ENCODE results near the gene PRDX1.

PRDX1 gene

DNA sequence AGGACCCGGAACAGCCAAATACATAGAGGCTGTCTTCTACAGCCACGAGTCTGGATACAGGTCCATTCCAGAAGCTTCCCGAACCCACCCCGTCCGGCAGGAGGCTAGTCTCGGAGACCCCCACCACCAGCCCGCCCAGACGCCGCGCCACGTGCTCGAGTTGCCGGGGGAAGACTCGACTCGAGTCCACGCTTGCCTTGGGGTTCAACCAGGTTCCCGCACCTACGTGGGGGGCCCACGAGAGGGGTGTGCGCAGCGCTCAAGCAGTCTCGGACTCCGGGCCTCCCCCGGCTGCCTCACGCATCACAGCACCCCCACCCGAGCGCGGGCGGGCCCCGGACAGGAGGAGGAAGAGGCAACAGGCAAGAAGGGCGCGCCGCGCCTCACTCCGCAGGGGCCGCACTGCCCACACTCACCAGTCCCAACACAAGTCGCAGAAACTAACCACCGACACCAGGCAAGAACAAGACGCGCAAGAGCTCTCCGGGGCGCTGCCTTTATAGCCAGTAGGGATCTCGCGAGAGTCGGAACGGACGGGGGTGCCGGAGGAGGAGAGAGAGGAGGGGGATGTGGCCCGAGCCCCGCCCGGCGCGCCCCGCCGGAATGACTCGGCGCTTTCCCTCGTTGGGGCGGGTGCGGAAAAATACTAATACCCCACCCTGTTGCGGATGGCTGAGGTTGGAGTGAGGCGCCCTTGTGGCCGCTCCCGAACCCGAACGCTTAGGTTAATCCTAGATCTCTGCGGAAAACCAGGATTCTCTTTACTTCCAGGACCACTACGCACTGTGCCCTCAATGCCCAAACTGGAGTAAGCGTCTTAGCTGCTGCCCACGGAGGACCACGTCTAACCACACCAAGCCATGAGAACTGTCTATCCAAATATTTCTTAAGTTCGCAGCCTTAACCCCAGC, at the start of gene PRDX1:
Gene PRDX1, minus strand, starts transcription at position 472 of the 911 bp plus-strand sequence. CDS start 2,841 bp downstream, outside the sequence.
- DNase-seq, result peak; percentile 95

DNA sequence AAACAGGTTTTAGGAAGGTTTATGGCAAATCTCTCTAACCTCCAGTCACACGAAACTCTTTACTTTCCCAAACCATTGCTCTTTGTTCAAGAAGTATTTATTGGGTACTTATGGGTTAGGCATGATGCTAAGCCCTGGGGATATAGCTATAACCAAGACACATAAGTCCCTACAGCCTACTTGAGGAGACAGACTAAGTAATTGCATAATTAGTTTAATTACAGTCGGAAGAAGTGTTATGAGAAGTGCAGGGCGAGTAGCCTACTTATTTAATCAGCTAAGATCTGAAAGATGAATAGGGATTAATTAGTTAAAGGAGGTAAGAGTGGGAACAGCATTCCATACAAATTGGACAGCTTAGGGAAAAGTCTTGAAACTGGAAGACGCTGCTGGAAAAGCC, 48.9 kb upstream of the PRDX1 start:
- no peak for DNase-seq

DNA sequence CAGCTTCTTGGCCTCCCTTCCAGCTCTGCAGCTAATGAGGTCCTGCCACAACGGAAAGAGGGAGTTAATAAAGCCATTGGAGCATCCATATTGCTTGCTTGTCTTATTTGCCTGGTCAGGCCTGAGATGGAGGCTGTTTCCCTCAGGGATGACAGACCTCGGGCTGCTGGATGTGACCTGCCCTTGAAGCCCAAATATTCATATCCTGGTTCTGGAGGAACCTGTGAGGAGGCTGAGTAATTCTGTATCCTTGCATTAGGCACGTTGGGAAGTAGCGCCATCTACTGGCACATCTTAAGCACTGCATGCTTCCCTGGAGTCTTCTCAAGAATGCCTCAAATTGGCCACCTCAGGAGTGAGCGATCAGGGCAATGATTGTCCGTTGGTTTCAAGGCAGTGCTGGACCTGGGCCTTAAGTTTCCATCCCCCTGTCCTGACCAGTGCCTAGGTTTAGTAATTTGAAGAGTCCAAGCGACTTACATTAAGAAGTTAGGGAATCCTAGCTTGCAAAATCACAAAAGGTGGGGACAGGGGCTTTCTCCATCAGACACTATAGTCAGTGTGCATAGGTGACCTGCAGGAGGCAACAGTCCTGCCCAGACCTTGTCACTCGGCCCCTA, 48.4 kb upstream of the PRDX1 start:
- peak; percentile 68 for DNase-seq

DNA sequence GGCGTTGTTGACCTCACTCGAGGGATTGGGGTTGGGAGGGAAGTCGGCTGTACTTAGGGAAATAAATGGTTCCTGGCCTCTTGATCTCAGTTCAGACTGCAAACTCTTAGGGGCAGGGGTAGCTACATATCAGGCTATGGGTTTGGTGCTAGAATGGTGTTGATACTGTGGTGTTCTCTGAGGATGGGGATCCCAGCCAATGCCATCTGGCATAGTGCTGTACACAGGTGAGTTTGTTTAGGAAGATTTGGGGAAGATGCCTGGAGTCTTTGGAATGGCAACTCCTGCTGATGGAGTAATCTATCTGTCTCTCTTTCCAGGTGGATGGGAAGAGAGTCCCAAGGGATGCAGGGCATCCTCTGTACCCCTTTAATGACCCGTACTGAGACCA, 47.9 kb upstream of the PRDX1 start:
- no peak for DNase-seq

DNA sequence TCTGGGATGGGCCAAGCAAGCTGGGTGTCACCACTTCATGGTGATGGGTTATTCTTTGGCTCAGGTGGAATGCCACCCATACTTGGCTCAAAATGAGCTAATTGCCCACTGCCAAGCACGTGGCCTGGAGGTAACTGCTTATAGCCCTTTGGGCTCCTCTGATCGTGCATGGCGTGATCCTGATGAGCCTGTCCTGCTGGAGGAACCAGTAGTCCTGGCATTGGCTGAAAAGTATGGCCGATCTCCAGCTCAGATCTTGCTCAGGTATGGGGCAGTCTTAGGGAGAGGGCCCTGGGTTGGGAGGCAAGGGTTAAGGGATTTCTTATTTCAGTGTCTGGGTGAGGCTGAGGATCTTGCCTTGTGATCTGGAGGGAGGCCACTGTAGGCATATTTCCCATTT, 46.7 kb upstream of the PRDX1 start:
- DNase-seq, result no peak

DNA sequence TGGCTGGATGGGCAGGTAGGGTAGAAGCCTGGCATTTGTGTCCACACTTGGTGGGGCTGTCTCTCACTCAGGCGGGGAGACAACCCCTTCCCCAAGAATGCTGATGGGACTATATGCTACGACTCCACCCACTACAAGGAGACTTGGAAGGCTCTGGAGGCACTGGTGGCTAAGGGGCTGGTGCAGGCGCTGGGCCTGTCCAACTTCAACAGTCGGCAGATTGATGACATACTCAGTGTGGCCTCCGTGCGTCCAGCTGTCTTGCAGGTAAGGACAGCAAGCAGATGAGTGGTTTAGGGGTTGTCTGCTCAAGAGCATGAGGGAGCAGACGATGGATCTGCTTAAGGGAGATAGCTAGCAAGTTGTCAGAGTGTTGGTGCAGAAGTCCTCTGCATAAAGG, 46.2 kb upstream of the PRDX1 start:
- DNase-seq, result no peak

DNA sequence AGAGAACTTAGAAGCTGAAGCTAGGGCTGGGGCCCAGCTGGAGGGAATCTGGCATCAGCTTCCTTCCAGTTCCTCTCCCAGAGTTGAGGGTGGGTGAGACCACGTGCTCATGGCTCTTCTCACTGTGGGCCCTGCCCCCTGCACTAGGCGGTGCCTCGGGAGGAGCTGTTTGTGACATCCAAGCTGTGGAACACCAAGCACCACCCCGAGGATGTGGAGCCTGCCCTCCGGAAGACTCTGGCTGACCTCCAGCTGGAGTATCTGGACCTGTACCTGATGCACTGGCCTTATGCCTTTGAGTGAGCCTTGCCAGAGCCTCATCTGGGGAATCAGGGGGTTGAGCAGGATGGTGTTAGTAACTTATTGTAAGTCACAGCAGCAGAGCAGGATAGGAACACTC, 45.0 kb upstream of the PRDX1 start:
- no peak for DNase-seq

DNA sequence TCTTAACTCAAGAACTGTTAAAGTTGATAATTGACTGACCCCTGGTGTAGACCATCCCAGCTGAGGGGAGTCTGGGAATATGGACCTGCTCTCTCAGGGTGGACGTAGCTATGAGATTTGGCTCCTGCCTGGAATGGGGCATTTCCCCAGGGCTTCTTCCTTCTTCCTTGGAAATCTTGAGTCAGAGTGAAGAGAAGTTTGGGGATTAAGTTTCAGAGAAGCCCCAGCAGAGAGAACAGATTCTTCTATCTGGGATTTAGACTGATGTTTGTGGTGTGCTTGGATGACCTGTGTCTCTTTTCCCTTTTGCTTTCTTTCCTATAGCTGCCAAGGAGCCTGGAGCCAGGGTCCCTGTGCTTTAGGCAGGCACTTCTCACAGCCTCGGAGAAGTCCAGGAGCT, 42.2 kb upstream of the PRDX1 start:
- no peak for DNase-seq

DNA sequence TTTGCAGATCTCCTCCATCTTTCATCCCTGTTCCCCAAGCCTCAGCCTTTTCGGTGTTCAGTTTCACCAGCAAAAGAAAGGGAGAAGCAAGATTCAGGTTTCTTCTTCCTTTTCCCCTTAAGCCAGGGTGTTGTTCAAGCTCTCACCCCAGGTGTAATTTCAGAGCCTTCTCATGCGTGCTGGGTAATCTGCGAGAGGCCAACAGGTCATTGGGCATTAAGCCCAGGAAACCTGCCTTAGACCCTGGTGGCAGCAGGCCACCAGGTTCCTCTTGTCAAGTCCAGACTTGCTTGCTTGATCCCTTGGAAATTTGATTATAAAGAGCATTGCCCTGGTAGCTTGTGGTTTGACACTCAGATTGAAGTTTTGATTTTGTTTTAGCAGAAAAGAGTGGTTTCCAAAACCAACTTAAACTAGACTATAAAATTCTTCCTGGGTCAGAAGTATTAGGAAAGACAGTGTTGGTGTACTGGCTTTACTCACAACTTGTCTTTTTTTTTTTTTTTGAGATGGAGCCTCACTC, 35.8 kb upstream of the PRDX1 start:
- DNase-seq, result no peak

DNA sequence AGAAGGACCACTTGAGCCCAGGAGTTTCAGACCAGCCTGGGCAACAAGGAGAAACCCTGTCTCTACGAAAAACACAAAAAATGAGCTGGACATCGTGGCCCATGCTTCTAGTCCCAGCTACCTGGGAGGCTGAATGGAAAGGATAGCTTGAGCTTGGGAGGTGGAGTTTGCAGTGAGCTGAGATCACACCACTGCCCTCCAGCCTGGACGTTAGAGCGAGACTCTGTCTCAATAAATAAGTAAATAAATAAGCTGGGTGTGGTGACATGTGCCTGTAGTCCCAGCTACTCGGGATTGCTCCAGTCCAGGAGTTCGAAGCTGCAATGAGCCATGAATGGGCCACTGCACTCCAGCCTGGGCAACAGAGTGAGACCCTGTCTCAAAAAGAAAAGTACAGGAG, 32.5 kb upstream of the PRDX1 start:
- no peak for DNase-seq

DNA sequence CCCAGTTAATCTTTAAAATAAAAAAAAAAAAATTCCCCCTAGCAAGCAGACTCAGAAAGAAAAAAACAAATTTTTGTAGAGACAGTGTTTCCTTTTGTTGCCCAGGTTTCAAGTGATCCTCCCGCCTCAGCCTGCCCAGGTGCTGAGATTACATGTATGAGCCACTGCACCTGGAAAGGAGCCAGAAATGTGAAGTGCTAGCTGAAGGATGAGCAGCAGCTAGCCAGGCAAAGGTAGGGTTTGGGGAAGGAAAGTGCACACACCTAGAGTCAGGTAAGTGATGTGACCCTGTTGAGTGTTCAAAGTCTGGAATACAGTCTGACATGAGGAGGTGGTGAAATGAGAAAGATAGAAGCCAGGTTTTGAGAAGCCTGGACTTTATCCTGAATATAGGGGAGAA, 30.6 kb upstream of the PRDX1 start:
- no peak for DNase-seq

DNA sequence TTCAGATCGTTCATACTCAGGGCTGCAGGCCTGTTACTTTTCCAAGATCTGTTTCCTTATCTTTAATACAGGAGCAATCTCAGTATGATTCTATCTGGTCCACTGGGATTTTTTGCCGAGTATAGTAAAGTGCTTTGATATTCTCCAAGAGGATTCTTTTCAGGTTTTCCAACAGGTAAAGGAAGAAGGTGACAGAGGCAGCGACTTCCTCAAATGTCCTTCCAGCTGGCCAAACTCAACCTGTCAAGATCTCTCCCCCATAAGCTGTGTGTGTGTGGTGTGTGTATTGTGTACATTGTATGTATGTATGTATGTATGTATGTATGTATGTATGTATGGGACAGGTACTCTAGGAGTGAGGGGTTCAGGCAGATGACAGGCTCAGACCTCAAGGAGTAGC, 30.0 kb upstream of the PRDX1 start:
- DNase-seq, result no peak

DNA sequence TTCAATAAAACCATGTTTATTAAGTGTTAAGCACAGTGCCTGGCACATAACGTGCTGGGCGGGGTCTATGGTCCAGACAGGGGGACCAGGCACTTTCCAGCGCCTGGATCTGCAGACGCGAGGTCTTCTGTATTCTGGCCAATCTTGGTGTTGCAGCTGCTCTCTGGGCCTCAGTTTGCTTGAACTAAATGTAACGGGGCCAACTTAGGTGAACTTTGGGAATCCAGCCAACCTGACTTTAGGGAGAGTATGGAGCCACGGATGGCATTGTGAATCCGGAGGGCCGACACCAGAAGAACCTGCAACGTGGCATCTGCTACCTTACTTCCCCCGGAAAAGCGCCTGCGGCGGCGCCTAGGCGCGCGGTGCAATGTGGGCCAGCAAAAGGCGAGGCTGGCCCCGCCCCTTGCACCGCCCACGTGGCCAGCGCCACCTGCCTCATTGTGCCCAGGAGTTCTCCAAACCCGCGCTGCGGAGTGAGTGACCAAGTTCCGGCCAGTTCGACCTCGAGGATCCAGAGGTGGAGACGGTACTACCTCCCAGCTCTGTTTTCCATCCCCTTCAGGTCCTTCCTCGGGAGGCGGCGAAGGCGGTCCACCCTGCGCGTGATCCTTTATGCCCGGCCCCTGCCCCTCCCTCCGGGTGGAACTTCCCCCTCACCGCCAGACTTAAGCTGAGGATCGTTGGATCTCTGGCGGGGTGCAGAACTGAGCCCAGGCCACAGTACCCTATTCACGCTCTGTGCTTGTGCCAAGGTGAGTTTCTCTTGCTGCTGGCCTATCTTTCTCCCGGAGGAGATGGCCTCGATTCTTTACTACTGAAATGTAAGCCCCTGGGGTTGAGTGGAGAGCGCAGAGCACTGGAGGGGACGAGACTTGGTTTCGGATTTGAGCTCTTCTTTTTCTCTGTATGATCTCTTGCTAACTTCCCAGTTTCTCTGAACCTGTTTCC, 29.0 kb upstream of the PRDX1 start, which contains the start of gene AKR1A1:
Gene AKR1A1, plus strand, starts transcription at position 426 of the 951 bp plus-strand sequence. CDS start 10,969 bp downstream, outside the sequence.
- peak; percentile 84 for DNase-seq

DNA sequence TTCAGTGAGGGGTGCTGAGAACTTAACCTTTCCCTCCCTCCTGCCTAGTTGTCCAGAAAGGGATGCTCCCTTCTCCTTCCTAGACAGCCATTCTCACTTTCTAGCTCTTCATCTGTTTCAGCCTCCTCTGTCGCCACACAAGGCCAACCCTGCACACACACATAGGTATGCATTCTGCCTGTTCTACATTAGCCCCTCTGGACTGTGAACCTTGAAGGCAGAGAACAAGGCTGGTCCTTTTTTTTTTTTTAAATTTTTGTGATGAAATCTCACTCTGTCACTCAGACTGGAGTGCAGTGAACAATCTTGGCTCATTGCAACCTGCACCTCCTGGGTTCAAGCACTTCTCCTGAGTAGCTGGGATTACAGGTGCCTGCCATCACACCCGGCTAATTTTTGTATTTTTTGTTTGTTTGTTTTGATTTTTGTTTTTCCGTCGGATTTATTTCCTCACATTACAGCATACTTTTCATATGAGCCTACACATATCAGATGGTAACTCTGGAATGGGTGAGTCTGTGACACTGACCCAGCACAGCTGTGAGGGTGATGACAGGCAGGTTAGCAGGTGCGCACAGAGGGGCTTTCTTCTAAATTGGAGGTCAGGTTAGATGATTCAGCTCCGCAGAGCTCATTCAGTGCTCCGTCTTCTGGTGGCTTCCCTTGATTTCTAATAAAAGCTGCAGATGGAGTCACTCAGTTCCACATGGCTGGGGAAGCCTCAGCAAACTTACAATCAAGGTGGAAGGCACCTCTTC, 24.0 kb upstream of the PRDX1 start:
- no peak for DNase-seq

DNA sequence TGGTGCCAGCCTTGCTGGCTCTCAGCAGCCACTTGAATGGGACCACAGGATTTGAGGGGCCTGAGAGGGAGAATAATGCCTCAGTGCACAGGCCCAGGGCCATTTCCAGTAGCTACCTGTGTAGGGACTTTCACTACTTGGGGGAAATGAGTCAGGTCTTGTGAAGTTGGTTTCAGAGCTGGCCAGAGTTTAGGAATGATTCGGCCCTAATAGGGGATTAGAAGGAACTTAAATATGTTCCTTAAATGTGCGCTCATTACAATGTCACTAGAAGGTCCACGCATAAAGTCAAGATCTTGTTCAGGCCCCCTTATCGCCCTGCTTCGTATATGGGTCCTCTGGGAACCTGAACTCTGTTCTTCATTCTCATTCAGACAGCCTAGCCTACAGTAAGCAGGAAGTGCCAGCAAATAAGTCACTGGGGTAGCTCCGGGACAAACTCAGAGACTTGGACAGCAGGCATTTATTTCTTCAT, 23.4 kb upstream of the PRDX1 start:
- no peak for DNase-seq

DNA sequence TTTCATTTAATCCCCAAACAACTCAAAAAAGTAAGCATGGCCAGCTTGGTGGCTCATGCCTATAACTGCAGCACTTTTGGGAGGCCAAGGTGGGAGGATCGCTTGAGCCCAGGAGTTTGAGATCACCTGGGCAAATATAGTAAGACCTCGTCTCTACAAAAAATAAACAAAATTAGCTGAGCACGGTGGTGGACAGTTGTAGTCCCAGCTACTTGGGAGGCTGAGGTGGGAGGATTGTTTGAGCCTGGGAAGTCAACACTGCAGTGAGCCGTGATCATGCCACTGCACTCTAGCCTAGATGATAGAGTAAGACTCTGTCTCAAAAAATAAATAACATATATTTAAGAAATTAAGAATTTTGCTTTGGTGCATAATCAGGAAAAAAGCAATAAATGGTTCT, 22.8 kb upstream of the PRDX1 start:
- no peak for DNase-seq

DNA sequence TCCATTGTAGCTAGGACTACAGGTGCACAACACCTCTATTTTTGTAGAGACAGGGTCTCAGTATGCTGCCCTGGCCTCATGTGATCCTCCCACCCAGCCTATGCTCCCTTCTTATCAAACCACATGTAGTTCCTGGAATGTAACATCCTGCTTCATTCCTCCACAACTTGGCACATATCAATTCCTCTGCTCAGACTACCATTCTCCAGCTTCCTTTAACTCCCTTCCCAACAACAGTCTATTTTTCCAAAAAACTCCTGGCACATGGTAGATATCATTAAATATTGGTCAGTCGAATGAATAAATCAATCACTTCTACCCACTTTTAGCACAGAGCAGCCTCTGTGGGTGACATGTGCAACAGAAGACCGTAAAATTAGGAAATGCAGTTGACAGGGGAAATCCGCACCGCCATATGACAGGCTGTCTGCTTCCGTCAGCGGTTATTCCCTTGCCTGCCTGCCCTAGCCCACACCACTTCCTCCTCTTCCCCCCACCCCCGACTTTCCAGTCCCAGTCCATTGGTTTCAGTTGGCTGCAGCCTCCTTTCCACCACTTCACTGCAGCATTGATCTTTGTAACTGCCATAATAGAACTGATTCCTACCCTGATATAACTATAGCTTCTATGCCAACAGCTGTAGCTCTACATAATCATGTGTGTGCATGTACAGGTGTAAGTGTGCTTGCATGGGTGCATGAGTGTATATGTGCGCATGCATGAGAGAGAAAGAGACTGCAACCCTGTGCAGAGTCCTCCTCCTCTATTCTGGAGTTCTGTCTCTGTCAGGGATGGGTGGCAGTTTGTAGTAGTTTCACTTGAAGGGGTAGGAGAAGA, 22.1 kb upstream of the PRDX1 start:
- peak; percentile 81 for DNase-seq

DNA sequence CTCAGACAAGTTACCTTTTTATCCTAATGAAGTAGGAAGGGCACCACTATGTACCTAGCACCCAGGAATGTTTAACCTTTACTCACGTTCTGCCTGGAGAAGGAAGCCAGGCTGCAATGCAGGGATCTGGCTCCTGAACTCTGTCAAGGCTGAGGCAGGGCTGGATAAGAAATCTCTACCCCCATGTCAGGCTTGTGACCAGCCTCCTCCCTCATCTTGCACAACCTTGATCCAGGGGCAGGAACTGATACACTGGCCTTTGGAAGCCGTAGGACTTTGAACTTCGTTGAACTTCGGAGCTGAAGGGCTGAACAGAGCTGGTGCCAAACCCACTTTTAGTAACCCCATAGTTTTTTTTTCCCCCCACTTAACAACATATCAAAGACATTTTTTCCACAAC, 20.9 kb upstream of the PRDX1 start:
- DNase-seq, result no peak

DNA sequence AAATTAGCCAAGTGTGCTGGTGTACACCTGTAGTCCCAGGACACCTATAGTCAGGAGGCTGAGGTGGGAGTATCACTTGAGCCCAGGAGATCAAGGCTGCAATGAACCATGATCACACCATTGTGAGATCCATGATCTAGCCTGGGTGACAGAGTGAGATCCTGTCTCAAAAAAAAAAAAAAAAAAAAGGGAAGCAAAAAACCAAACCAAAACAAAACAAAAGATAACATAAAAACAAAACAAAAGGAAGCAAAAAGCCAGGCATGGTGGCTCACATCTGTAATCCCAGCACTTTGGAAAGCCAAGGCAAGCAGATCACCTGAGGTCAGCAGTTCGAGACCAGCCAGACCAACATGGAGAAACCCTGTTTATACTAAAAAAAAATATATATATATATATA, 19.5 kb upstream of the PRDX1 start:
- DNase-seq, result no peak

DNA sequence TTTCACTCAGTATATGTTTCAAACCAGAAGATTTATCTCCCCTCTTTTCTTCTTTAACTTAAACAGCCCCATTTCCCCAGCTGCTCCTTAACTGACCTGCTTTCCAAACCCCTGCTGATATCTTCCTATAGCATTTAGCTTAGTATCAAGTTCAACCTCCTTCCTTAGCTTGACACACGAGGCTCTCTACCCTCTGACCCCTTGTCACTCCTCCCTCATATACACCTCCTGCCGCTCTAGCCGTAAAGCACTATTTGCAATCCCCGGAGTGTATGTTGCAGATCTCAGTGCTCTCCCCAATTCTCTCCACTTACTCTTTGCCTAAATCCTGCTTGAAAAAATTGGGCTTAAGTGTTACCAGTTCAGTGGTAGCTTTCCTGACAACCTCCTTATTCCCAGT, 15.2 kb upstream of the PRDX1 start:
- no peak for DNase-seq
